C4-2B (cell line): ENCODE data around the gene CDKL4.

Source experiments
- H3K27ac ChIP-seq: fragments of 450-650 bp; 2 replicates; pipeline ENCODE4 v1.5.1; 2017
- CTCF ChIP-seq: fragments of 450-650 bp; conservative IDR thresholded peaks from 2 replicates; pipeline ENCODE4 v1.5.1; 2017; ENCODE audit warnings: mild to moderate bottlenecking
- ZFX ChIP-seq: fragments of 450-650 bp; IDR thresholded peaks from 2 replicates; pipeline ENCODE4 v1.6.1; 2017

CDKL4 gene

GRCh38 chr2:39266916-39267434 lies 23.2 kb upstream of the CDKL4 start:
- no peak overlapping the region; the same call in 1 of the 2 replicates for H3K27ac ChIP-seq
- TF ChIP-seq ZFX (no peak), CTCF (no peak)

GRCh38 chr2:39266139-39266805 lies 22.5 kb upstream of the CDKL4 start:
- H3K27ac ChIP-seq: no peak overlapping the region
- TF ChIP-seq CTCF (no peak), ZFX (no peak)

GRCh38 chr2:39265315-39265714 lies 21.5 kb upstream of the CDKL4 start:
- H3K27ac ChIP-seq: no peak overlapping the region
- TF ChIP-seq ZFX: no peak
- TF ChIP-seq CTCF: no peak

GRCh38 chr2:39264733-39265132 lies 21.0 kb upstream of the CDKL4 start:
- H3K27ac ChIP-seq: no peak overlapping the region
- no peak for TF ChIP-seq ZFX
- TF ChIP-seq CTCF: no peak

- TF ChIP-seq CTCF (no peak), ZFX (no peak)
- no peak overlapping the region for H3K27ac ChIP-seq
Measured at GRCh38 chr2:39260087-39260486, 16.3 kb upstream of the CDKL4 start.

GRCh38 chr2:39256040-39256439 lies 12.3 kb upstream of the CDKL4 start:
- no peak for TF ChIP-seq CTCF
- TF ChIP-seq ZFX: no peak
- no peak overlapping the region for H3K27ac ChIP-seq

GRCh38 chr2:39252888-39253518 lies 9.2 kb upstream of the CDKL4 start:
- no peak for TF ChIP-seq CTCF
- TF ChIP-seq ZFX: no peak

More at GRCh38 chr2:39252888-39253518, 9.2 kb upstream of the CDKL4 start:
- H3K27ac ChIP-seq: no peak overlapping the region
